Measurements from ENCODE around the gene CGREF1. TPM values are rescaled to one million over a fixed set of nuclear protein-coding genes. Genes with fewer than 3 reads are reported as not detected.

The CGREF1 gene
- total and polyA plus RNA-seq, 11 donors: 0.24 to 2.7 (median 0.92) TPM; not detected in 1

- Histone ChIP-seq H3K27ac (no peak overlapping the region), H3K4me1 (no peaks in the 10 kb centered on the region), H3K27me3 (peaks cover 0 to 7% (median 0%) of the 10 kb centered on the region in 9 donors), H3K9me3 (no peaks in the 10 kb centered on the region), H3K4me3 (no peak overlapping the region), H3K36me3 (no peaks in the 10 kb centered on the region)
- WGBS, 4 donors: 82 to 94% (median 89%) methylated on average over 3 of the region's 3 CpGs
- ATAC-seq (no peak), DNase-seq (no peak)
- TF ChIP-seq CTCF (IDR thresholded peaks at IDR 0.05): no peak
- intact Hi-C loops (cut with DNase I): loop anchor here in 1 of 10 donors (10.0 kb wide), 1 partner anchor 196 kb away; the partner anchor contains the start of gene UCN
These were observed 9.8 kb downstream of the CGREF1 start for GRCh38 chr2:27109083-27109482.

GRCh38 chr2:27108221-27108620 is 10.7 kb downstream of the CGREF1 start:
- no peak for ATAC-seq
- 76 to 93% (median 85%) methylated on average over 2 of the region's 2 CpGs for WGBS, 4 donors
- H3K4me3 ChIP-seq: no peak overlapping the region
- TF ChIP-seq POLR2A (IDR thresholded peaks at IDR 0.05) (no peak), CTCF (IDR thresholded peaks at IDR 0.05) (no peak)
- no peak for DNase-seq
- H3K36me3 ChIP-seq: no peaks in the 10 kb centered on the region
- H3K27me3 ChIP-seq: peaks cover 0 to 7% (median 0%) of the 10 kb centered on the region in 9 donors
- intact Hi-C loops (cut with DNase I): loop anchor here in 1 of 10 donors (10.0 kb wide), 1 partner anchor 197 kb away; the partner anchor contains the start of gene UCN
- no peaks in the 10 kb centered on the region for H3K4me1 ChIP-seq
- H3K9me3 ChIP-seq: no peaks in the 10 kb centered on the region
- H3K27ac ChIP-seq: no peak overlapping the region

- WGBS, 4 donors: 62 to 79% (median 75%) methylated on average over 3 of the region's 3 CpGs
- DNase-seq: no peak
- Histone ChIP-seq H3K9me3 (no peaks in the 10 kb centered on the region), H3K27ac (no peak overlapping the region), H3K4me3 (no peak overlapping the region), H3K27me3 (peaks cover 0 to 7% (median 0%) of the 10 kb centered on the region in 9 donors), H3K36me3 (no peaks in the 10 kb centered on the region), H3K4me1 (no peaks in the 10 kb centered on the region)
- intact Hi-C loops (cut with DNase I): loop anchor here in 1 of 10 donors (10.0 kb wide), 1 partner anchor 199 kb away; the partner anchor contains the start of gene UCN
- TF ChIP-seq POLR2A (IDR thresholded peaks at IDR 0.05): no peak
- no peak for TF ChIP-seq CTCF (IDR thresholded peaks at IDR 0.05)
- ATAC-seq: no peak
These were observed 12.9 kb downstream of the CGREF1 start for GRCh38 chr2:27105981-27106380.

GRCh38 chr2:27102329-27102728 is 16.6 kb downstream of the CGREF1 start:
- TF ChIP-seq POLR2A (IDR thresholded peaks at IDR 0.05) (no peak), CTCF (IDR thresholded peaks at IDR 0.05) (no peak)
- Histone ChIP-seq H3K27ac (no peak overlapping the region), H3K4me3 (no peak overlapping the region), H3K4me1 (peaks cover 0 to 2% (median 0%) of the 10 kb centered on the region in 12 donors), H3K9me3 (no peaks in the 10 kb centered on the region), H3K27me3 (peaks cover 0 to 7% (median 0%) of the 10 kb centered on the region in 9 donors), H3K36me3 (no peaks in the 10 kb centered on the region)
- no peak for DNase-seq
- intact Hi-C loops (cut with DNase I): loop anchor here in 2 of 10 donors (5.0 to 10.0 kb wide), 2 partner anchors 180 to 202 kb away; partner anchors contain the start of genes TRIM54 (in 1 of the 2) and UCN (in 1 of the 2)
- WGBS, 4 donors: 77 to 85% (median 78%) methylated on average over 3 to 5 of the region's 5 CpGs
- no peak for ATAC-seq

Measured in heart left ventricle (tissue), 16 donors.